CD4-positive, alpha-beta T cell treated with Interleukin-21 for 1 hour (primary cell): ENCODE measurements around the gene TRIM63.
"Not testable (repeated sequence)": the region's sequence is repeated elsewhere in the genome, so short reads cannot be mapped to it uniquely, and the experiment has no call there.

Experiments
- DNase-seq: peaks from one replicate; pipeline ENCODE4 v3.0.0-alpha.2; 2020

The TRIM63 gene

DNA sequence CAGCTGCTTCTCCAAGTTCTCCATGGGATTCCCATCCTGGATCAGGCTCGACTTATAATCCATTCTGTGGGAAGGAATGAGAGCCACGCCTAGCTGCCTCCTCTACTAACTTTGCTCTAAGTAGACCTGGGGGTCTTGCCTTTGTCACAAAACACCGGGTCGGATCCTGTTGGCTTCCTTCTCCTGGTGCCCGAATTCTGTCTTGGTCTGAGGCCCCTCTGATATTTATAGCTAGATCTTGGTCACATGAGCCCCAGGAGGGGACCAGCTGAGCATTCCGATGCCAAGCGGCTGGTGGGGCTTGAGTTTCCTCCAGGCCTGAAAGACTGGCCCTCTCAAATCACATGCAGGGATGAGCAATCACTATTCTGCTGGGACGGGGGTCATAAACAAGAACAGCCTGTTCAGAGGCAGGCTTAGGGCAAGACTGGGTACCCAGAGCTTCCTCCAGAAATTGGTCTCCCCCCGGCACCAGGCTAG, at the start of gene TRIM63:
TRIM63 (minus strand) TSS at position 199 of the 480 bp plus-strand sequence; CDS start at position 63, 136 bp downstream.
- no peak for DNase-seq

DNA sequence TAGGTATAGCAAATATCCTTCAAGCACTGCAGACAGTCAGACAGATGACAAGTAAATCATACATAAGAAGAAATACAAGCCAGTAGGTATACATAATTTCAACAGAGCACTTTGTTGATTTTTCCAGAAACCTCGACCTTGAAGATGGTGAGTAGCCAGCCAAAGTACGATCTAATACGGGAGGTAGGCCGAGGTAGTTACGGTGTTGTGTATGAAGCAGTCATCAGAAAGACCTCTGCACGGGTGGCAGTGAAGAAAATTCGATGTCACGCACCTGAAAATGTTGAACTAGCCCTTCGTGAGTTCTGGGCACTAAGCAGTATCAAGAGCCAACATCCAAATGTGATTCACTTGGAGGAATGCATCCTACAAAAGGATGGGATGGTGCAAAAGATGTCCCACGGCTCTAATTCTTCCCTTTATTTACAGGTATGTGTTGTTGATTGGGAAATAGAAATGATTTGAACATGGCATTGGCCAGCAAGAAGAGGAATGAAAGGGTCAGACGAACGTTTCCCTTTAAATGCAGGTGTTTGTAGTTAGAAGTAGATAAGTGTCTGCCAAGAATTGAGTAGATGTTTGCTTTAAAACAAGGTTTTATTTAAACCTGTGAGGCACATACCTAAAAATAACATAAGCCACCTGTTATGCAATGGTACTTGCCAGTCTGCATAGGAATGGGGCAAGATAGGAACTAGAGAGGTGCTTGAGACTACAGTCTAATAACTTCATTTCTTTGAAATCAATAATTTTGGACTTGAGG, 46.9 kb upstream of the TRIM63 start:
- DNase-seq: no peak

DNA sequence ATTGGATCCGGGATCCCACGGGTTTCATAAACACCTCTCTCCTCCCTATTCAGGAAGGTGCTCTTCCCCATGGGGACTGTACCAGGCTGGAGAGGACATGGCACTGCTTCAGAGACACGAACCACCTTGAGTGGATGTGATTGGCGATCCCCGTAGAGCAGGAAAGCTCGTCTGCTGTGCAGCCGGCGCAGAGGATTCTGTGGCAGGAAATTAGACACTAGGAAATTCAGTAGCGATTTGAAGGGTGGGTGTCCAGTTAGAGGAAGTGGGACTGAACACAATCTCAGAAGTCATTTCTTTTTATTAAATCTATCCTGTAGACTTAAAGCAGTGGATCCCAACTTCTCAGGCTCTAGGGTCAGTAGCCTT, 45.0 kb upstream of the TRIM63 start:
- DNase-seq: no peak

DNA sequence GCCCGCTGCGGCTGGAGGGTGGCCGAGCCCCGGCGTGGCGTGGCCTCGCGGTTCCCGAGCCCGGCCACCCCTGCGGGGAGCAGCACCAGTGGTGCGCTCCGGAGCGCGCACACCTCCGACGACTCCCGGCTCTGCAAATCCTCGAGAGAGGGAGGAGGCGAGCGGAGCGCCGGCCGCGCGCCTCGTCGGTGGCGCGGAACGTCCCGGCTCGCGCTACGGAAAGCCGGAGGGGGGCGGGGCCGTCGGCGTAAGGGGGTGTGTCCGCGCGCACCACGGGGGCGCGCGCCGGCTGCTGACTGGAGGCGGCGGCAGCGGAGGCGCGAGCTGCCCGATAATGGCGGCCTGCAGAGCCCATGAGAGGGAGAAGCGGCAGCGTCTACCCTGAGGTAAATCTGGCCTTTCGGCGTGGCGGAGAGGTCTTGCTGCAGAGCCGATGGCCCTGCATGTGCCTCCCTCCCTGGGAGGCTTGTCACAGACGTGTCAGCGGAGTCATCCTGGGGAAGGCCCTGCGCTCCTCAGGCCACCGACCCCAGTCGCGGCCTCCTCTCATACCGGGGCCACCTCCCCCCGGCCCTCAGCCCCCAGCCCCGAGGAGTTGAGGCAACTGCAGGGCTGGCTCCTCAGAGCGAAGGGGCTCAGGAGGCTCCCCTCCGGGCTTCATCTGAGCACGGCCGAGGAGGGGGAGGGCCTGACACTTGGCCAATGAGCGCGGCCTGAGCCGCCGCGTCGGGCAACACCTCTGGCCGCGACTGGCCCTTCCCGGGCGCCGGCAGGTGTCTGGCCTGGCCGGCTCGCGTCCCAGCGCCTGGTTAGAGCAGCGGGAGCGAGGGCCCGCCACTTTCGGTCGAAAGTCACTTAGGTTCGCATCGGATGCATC, 44.3 kb upstream of the TRIM63 start, which contains the start of gene PDIK1L:
PDIK1L (plus strand) TSS at position 295 of the 877 bp plus-strand sequence. CDS start 2,485 bp downstream, outside the sequence.
- DNase-seq: peak; percentile 95

DNA sequence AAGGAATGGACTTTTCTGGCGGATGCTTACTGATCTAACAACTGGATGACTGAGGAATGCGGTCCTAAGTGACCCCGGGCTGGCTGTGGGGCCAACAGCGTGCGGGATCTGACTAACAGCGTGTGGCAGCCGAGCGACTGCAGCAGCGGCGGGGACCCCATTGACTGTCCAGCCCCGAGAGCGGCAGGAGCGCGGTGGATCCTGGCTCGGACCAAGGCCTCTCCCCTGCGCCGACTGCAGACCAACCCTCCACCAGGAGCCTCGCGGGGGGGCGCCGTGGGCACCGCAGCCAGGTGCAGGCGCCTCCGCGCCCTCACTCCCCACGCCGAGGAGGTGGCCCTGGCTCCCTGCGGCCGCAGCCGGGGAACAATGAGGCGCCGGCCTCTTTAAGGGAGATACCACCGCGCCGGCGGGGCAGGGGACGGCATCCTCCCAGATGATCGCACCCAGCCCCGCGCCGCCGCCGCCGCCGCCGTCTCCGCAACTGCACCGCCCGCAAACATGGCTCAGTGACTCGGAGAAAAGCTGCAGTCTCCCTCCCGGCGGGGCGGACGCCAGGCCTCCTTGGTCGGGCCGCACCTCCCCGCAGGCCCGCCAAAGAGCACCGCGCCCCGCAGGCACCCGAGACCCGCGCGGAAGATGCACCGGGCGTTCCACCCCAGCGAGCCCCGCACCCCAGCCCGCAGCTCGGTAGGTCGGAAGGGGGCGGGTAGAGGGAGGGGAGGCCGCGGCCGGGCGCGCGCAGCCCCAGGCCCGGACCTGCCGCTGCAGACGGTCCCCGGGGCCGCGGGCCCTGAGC, 43.5 kb upstream of the TRIM63 start:
- peak; percentile 80 for DNase-seq

DNA sequence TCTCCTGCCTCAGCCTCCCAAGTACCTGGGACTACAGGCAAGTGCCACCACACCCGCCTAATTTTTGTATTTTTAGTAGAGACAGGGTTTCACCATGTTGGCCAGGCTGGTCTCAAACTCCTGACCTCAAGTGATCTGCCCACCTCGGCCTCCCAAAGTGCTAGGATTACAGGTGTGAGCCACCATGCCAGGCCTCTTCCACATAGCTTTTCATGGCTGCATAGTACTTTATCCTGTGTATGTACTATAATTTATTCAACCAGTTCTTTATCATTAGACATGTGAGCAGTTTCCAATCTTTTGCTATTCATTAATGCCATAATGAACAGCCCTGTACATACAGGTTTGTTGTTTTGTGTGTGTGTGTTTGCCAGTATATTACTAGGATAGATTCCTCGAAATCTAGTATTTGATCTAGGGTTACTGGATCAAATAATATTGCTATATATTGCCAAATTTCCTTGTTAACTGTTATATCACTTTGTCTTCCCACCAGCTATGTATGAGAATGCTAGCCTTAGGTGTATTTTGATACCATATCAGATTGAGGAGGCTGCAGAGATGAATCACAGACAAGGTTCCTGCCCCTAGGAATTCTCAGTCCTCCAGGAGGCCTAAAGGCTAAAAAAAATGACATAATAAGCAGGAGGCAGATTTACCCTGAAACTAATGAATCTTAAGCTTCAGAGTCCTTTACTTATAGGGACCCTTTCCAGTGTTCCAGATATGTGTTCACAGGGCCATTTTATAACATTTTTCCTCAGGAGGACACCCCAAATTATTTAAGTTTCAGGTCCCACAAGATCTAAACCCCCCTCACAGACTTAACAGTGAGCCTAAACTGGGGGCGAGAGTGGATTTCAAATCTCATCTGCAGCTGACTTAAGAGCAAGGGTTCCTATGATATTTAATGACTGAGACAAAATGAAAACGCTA, 42.1 kb upstream of the TRIM63 start:
- no peak for DNase-seq

DNA sequence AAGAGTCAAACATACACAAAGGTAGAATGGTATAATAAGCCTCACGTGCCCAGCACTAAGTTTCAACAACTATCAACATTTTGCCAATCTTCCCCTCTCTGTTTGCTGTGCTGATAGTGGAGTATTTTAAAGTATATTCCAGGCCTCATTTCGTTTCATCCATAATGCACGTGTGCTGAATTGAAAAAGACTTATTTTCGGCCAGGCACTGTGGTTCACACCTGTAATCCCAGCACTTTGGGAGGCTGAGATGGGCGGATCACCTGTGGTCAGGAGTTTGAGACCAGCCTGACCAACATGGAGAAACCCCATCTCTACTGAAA, 37.8 kb upstream of the TRIM63 start:
- DNase-seq: not testable (repeated sequence)

DNA sequence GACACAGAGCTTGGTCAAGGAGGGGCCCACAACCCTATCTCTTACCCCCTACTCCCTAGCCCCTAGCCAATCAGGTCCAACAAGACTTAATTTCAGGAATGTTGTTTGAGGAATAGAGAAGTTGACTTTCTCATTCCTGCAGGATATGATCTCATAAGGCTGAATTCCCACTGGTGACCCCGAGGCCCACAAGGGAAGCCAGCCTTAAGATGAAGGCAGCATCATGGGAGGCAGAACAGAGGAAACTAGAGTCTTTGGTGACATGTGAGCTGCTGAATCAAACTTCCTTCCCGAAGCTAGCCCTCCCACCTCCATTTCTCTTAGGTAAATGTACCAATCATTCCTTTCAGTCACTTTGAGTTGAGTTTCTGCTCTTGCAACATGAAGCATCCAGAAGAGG, 35.1 kb upstream of the TRIM63 start:
- no peak for DNase-seq

DNA sequence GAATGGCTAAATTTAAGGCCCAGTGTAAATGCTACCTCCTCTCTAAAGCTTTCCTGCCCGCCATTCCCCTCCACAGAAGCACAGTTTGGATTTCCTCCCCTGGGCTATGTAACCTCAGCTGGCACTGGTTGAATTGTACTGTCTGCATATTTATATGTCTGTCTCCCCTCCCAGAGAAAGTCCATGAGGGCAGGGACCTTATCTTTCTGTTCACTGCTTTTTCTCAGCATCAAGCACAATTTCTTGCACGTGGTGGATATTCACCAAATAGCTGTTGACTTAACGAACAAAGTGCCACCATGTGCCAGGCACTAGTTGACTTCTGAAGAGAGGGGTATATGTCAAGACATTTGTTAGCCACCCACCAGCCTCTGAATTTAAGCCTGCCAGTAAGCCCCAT, 34.7 kb upstream of the TRIM63 start:
- DNase-seq: no peak

DNA sequence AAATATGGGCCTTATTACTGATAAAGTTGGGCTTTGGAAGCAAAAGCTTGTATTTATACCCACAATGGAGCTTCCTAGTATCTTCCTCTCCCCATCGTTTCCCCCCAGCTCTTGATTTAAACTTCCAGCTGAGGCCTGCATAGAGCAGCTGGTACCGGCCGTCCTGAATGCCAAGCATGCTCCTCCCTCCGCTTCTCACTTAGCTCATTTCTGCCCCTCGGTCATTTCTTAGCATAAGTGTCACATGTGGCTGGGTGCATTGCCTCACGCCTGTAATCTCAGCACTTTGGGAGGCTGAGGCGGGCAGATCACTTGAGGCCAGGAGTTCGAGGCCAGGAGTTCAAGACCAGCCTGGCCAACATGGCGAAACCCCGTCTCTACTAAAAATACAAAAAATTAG, 32.8 kb upstream of the TRIM63 start:
- not testable (repeated sequence) for DNase-seq

DNA sequence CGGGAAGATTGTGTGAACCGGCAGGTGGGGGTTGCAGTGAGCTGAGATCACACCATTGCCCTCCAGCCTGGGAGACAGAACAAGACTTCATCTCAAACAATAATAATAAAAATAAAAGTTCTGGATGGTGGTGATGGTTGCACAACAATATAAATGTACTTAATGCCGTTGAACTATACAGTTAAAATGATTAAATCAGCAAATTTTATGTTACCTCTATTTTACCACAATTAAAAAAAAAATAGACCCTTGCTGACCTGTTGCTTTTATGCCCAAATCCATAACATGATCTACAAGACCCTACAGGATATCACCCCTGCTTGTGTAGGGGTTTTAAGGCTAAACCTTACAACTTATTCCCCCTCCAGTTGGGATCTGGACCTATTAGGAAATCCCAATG, 32.4 kb upstream of the TRIM63 start:
- no peak for DNase-seq

DNA sequence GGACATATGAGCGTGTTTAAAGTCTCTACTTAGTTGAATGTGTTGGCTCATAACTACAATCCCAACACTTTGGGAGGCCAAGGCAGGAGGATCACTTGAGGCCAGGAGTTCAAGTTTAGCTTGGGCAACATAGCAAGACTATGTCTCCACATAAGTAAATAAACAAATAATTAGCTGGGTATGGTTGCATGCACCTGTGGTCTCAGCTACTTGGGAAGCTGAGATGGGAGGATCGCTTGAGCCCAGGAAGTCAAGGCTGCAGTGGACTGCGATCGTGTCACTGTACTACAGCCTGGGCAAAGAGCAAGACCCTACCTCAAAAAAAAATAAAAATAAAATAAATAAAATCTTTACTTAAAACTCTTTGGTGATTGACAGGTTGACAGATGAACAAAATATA, 31.2 kb upstream of the TRIM63 start:
- DNase-seq: no peak

DNA sequence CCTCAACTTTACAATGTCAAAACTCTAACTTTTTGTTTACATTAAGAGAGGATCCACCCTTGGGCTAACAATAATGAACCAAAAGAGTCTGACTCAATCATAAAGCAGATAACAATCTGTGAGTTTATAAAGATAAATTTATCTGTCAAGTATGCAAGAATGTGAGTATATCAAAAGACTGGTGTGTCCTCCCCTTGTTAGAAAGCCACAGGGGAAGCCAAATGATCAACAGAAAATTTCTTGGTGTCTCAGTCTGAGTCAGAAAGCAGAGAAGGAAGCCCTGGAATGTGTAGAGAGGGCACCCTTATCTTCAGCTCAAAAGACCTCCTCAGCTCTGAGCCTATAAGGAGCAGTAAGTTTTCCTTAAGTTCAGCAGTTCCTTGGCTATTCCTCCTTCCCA, 30.3 kb upstream of the TRIM63 start:
- no peak for DNase-seq

DNA sequence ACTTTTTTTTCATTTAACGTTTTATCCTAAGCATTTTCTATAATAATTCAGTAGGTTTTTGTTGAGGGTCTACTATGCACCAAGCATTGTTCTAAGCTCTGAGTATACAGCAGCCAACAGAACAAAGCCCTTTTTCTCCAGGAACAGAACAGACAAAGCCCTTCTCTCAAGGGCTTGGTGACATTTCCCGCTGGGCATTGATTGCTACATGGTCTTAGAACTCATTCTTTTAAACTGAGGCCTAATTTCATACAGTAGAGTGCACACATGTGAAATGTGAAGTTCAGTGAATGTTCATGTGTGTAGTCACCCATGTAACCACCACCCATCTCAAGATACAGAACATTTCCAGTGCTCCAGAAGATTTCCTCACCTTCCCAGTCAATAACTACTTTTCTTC, 29.0 kb upstream of the TRIM63 start:
- no peak for DNase-seq

DNA sequence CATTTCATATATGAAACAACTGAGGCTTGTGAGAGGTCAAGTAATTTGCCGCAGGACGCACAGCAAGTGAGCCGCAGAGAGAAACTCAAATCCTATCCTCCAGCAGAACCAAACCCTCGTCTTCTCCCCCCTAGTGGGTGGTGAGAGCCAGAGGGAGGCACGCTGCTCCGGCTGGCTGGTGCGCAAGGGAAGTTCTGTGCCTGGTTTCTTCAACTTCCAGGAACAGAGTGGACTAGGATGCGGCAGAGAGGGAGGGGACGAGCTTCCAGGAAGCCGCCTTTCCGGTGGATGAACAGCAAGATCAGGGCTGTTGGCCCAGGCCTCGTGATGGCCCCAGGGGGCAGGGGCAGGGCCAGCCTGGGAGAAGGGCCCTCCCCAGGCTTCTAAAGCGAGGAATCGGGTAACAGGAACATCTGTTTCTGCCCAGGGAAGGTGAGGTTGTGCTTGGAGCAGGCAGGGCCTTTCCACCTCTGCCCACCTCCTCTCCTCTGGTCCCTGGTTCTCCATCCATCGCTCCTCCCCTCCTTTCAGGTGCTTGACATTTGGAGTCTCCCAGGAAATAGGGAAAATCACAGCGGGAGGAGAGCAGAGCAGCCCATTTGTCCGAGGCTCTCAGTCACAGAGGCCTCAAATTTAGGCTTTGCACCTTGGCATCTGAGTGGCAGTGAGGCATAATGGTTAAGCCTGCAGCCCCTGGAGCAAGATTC, 27.4 kb upstream of the TRIM63 start:
- DNase-seq: no peak

DNA sequence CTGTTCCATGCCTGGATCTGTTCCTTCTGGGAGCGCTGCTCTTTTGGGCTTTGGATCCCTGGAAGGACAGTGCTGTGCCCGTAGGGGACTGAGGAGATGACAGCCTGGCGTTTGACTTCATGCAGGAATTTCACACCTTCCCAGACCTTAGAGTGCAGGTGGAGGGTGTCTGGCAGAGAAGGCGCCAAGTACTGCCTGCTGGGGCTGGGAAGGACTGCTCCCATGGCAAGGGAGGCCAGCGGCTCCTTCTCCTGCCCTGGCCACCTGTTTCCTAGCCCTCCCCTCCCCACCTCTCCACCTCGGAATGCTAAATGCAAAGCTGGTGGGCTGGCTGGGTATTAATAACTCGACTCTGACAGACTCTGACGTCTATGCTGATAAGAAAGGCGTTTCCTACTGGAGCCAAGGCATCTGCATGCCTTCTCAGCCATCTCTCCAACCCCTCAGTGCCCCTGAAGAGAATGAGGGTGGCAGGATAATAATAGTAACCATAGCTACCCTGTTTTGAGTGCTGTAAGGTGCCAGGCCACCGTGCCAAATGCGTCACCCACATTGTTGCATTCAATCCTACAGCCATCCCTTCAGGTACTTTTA, 26.7 kb upstream of the TRIM63 start:
- no peak for DNase-seq

DNA sequence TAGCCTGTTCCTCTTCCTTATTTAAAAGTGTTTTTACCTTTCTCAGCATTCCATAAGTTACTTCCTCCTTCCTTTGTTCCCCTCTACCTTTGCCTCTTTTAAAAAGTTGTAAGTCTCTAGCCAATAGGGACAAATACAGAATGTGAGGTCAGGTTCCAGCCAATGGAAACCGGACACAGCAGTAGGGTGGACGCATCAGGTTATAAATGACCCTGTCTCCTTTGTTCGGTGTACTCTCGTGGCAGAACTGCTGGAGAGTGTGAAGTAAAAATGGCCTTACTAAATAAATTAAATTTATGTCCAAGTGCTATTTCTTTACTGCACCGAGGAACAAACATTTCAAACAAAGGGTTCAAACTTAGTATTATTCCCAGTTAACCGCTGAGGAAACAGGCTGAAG, 26.1 kb upstream of the TRIM63 start:
- DNase-seq: not testable (repeated sequence)

DNA sequence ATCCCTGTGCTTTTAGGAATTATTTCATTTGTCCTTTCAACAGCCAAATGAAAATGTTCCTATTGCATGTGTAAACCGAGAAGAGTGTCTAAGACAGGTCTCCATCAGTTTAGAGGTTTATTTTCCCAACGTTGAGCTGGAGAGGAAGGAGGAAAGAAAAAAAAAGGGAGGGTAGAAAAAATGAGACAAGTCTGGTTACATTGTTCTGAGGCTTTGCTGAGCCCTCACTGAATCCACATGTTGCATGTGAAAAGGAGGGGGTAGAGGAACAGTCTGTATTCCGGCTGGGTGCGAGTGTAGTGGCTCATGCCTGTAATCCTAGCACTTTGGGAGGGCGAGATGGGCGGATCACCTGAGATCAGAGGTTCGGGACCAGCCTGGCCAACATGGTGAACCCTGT, 25.0 kb upstream of the TRIM63 start:
- no peak for DNase-seq

DNA sequence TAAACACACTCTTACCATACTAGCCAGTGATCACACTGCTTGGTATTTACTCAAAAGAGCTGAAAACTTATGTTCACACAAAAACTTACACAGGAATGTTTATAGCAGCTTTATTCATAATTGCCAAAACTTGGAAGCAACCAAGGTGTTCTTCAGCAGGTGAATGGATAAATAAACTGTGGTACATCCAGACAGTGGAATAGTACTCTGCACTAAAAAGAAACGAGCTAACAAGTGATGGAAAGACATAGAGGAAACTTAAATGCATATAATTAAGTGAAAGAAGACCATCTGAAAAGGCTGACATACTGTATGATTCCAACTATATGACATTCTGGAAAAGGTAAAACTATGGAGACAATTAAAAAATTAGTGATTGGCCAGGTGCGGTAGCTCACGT, 23.5 kb upstream of the TRIM63 start:
- no peak for DNase-seq

DNA sequence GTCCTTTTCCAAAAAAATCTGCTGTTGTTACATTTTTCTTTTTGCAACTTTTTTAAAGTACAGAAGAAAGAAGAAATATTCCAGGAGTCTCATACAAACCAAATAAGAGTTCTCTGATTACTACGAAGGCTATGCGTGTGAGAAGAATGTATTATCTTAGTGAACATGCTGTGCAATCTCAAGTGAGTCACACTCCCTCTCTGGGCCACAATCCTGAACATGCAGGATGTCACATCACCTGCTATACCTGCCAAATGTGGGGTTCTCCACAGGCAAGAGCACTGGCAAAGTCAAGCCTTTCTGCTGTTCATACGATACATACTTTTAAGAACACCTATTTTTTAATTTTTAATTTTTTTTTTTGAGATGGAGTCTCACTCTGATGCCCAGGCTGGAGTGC, 21.7 kb upstream of the TRIM63 start:
- no peak for DNase-seq

DNA sequence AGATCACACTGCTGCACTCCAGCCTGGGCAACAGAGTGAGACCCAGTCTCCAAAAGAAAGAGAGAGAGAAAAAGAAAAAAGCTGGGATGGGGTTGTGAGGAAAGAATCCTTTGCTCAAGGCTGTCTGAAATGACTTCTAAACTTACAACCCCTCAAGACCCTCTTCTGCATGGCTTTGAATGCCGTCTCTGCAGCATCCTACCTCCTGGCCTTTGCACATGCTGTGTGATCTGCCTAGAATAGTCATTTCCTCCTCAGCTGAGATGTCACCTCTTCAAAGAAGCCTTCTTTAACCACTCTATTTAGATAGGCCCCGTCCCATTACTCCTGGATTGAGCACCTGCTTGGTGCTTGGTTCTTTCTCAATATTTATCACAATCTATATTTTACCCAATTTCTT, 17.4 kb upstream of the TRIM63 start:
- no peak for DNase-seq
